Daoy (cell line): Measurements from ENCODE around the gene HEBP1. TPM values are rescaled to one million over a fixed set of nuclear protein-coding genes. Genes with fewer than 3 reads are reported as not detected.

Experiments
- DNase-seq: peaks from one replicate; pipeline ENCODE4 v3.0.0-alpha.2; 2015; ENCODE audit warnings: low read depth
- total RNA-seq: library from RNA; depleted of rRNA; stranded (reverse); fragments of >200 nt; shearing (Covaris generic); gene quantifications from 2 replicates; pipeline ENCODE4 v1.2.3, GENCODE V29; 2014

HEBP1 gene
- total RNA-seq, 1 experiment from 2014 or later: 6.1 TPM

DNA sequence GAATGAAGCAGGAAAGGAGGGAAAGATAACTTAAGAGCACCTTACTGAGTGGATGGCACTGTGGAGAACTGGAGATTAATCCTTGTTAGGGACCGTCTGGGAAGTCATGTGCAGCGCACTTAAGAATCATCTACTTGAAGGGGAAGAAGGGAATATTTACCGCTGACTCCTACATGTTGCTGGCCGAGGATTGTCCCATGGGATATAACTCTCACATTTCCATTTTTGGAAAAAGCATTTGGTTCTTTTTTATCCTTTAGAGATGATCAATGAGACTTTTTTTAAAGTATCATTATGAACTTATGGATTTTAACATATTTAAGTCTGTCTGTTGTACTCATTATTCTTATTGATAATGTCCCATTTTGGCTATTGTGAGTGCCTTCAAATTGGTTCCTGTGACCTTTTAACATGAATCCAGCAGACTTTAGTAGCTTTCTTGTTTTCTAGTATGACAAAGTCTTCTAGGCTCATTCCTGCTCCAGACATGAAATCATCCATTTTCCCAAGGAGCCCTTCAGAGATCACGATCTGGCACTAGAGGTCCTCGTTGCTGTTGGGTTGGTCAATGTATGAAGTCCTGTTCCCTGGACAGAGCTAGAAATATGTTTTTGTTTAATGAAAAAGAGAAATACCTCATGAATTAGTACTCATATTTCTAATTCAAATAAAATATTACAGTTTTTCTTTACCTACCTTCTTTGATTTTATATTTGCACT, 23.9 kb upstream of the HEBP1 start:
- DNase-seq: peak; percentile 47

DNA sequence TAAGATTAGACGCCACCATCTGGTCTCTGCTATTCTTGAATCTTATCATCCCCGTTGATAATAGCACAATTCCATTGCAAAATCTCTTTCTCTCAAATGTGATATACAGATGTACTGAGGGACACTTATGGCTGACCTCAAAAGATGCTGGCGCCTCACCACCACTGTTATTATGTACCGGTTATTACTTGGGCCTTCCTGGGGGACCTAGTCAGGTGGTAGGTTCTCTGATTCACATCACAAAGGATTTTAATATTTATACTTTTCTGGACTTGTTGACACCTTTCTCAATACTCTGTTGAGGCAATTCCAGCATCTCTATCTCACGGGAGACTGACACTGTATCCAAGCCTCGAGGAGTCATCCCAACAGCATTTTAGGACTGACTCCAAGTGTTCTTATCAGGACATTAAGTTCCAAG, 22.8 kb upstream of the HEBP1 start:
- DNase-seq: no peak

DNA sequence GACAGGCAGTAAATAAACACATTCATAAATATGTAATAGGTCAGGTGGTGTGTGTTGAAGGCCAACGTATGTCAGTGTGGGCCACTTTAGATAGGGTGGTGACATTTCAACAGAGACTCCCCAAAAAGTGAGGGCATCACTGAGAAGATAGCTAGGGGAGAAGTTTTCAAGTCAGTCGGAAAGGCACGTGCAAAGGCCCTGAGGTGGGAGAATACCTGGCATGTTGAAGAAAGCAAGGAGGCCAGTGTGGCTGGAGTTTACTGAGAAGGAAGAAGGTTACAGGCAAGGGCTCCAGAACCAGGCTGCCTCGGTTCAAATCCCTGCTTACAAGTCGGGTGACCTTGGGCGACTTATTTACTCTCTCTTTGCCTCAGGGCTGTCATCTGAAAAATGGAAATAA, 11.0 kb upstream of the HEBP1 start:
- no peak for DNase-seq

DNA sequence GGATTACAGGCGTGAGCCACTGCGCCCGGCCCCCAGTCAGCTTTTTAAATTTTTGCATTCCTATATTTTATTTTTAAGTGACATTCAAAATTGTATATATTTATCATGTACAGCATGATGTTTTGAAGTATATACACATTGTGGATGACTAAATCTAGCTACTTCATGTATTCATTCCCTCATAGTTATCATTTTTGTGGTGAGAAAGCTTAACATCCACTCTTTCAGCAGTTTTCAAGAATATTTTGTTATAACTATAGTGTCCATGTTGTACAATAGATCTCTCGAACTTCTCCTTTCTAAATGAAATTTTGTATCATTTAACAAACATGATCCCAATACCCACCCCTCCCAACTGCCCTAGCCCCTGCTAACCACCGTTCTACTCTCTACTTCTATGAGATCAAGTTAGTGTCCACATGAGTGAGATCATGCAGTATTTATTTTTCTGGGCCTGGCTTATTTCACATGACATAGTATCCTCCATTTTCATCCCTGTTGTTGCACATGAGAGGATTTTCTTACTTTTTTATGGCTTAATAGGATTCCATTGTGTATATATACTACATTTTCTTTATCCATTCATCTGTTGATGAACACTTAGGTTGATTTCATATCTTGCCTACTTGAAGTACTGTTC, 8.8 kb upstream of the HEBP1 start:
- no peak for DNase-seq

DNA sequence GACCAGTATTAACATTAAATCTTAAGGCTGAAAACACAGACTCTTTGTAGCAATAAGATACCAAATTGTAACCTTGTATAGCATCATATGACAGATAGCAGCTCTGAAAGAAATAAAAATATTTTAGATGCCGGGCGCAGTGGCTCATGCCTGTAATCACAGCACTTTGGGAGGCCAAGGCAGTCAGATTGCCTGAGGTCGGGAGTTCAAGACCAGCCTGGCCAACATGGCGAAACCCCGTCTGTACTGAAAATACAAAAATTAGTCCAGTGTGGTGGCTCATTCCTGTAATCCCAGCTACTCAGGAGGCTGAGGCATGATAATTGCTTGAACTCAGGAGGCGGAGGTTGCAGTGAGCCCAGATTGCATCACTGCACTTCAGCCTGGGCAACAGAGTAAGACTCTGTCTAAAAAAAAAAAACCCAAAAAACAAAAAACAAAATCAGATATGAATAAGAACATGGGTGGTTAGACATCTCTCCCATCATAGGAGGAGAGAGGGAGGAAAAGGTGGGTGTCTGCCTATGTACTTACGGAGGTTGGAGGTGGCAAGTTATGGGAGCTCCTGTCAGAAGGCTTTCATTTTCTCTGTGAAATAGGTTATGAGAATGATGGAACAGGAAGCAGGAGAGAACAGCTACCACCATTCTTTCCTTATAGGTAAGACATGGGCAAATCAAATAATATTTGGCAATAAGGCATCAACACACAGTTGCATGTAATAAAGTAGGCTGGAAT, 7.6 kb upstream of the HEBP1 start:
- no peak for DNase-seq

DNA sequence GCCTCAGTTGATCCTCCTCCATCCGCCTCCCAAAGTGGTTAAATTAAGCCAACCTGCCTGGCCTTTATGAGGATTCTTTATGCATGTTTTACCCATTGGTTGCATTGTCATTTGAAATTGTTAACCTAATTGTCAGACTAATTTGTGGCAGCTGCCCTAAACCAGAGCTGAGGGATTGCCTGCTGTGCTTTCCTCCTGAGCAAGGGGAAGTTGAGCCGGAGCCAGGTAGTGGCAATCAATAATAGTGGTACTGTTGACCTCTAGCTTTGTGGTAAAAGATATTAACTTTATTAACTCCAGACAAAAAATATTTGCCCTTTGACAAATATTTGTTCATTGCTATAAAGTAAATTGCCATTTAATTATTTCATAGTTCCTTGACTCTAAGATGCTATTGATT, 5.6 kb upstream of the HEBP1 start:
- DNase-seq: no peak

DNA sequence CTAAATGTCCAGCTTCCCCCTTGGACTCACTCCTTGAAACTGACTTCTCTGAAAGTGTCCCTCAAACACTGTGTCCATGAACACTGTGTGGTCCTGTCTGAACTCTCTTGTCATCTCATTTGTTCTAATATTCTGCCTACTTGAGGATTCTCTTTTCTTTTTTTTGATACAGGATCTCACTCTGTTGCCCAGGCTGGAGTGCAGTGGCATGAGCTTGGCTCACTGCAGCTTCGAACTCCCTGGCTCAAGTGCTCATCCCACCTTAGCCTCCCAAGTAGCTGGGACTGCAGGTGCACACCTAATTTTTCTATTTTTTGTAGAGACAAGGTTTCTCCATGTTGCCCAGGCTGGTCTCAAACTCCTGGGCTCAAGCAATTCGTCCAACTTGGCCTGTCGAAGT, 4.9 kb upstream of the HEBP1 start:
- DNase-seq: no peak

DNA sequence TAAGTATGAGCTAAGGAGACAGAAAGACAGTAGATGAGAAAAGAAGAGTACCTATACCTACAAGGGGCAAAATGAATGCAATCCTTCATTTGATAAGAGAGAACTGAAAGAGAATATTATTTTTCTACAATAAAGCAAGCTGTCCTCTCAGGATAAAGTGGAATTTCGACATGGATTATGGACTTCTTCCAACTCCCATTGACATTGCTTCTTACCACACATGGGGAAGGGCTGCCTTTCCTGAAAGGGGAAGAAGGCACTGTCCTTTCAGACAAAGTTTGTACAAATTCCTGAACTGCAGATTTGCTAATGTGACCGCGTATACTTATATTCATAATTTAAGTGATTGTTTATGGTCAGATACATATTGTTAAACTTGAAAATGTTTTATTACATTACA, 4.3 kb upstream of the HEBP1 start:
- DNase-seq: no peak

DNA sequence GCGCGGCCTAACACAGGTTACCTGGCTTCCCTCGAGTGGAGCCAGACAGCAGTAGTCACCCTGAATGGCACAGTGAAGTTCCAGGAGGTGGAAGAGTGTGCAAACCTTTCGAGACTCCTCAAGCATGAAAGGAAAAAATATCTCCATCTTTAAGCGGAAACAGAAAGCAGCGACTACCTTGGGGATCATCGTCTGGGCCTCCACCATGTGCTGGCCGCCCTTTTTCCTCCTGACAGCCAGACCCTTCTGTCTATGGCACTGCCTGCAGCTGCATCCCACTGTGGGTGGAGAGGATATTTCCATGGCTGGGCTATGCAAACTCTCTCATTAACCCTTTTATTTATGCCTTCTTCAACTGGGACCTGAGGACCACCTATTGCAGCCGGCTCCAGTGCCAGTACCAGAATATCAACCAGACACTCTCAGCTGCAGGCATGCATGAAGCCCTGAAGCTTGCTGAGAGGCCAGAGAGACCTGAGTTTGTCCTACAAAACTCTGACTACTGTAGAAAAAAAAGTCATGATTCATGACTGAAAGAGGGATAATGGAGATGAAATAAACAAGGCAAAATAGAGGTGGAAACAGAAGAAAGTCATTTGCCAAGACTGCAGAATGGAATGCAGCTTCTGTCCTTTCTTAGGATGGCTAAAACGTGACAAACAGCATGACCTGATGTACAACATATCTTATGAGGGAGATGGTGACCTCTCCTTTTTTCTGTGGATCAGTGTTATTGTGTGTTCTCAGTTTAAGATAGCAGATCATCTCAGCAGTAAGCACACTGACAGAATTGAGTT, 2.4 kb upstream of the HEBP1 start:
- no peak for DNase-seq

DNA sequence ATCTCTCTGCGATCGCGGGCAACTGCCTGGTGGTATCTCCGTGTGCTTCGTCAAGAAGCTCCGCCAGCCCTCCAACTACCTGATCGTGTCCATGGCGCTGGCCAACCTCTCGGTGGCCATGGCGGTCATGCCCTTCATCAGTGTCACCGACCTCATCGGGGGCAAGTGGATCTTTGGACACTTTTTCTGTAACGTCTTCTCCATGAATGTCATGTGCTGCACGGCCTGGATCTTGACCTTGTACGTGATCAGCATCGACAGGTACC, 1.6 kb upstream of the HEBP1 start:
- peak; percentile 11 for DNase-seq

DNA sequence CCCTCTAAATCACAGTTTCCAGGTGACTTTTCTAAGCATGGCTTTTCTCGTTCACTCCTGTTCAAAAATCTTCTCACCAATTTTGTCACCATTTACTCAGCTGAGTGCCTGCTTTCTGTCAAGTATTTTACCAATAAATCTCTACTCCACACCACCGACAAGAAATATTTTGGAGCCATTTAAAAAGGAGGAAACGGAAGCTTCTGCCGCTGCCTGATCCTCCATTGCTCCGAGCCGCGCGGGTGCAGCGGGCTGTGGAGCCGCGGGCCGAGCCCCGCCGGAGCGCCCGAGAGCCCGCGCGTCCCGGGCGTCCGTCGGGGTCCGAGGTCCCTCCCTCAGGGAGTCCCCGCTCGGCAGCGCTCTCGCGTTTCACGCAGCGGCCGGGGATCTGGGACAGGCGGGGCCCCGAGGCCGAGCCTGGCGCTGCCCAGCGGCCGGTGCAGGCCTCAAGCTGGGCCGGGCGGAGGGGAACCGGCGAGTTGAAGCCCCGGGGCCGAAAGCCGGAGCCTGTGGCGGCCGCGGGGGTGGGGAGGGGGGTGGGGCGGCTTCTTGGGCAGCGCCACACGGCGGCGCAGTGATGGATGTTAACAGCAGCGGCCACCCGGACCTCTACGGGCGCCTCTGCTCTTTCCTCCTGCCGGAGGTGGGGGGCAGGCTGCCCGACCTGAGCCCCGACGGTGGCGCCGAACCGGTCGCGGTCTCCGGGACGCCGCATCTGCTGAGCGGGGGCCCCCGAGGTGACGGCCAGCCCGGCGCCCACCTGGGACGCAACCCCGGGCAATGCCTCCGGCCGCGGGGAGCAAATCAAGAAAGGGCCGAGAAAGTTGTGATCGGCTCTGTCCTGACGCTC, 1.1 kb upstream of the HEBP1 start:
- peak; percentile 76 for DNase-seq

DNA sequence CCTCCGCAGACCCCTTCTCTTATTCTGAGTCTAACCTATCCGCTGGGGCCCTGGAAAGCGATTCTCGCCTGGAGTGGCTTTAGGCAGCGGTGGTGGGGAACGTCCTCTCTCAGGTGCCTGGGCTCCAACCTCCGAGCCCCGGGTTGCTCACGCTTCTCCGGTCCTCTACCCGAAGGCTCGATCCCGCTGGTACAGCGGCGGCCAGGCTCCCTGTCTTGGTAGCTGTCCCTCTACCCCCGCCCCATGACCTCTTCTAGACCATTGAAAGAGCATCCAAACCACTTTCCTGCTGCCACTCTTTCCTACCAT, 505 bp upstream of the HEBP1 start:
- DNase-seq: no peak

DNA sequence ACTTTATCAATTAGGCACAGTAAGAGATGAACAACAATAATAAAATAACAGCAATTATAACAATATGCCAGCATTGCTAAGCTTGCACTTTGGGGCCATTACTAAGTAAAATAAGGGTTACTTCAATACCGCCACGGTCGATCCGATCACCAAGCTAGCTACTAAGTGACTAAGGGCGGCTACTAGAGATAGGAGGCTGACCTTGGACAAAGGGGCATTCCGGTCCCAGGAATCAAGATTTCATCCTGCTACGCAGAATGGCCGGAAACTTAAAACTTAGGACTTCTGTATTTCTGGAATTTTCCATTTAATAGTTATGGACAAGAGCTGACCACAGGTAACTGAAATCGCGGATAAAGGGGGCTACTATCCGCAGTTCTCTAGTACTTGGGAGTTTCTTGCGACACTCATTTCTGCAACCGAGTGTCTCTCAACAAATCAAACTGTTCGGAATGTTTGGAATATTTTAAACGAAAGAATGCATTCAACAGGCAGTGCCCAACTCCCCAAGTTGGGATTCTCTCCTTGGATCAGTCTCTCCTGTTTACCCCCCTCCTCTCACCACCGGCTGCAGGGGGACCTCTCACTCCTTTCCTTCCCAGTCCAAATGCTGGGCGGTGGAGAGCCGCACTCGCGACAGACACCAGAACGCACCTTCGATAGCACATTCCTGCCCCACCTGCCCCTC, 650 bp downstream of the HEBP1 start:
- peak; percentile 18 for DNase-seq

DNA sequence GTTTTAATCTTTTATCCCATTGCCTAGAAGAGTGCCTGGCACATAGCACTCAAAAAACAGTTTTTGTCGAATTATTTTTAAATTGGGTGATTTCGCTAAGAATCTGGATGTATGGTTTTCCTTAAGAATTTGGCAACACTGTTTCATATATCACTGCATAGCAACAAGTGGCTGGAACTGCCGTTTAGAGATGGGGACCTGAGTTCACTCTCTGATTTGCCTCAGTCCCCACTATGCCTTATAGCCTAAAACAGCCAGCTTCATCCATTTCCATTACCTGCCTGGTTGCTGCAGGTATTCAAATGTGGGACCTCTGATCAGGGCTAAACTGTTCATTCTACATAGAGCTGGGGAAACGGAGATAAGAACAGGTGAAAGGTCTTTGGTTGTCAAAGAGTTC, 1.8 kb downstream of the HEBP1 start:
- DNase-seq: no peak

DNA sequence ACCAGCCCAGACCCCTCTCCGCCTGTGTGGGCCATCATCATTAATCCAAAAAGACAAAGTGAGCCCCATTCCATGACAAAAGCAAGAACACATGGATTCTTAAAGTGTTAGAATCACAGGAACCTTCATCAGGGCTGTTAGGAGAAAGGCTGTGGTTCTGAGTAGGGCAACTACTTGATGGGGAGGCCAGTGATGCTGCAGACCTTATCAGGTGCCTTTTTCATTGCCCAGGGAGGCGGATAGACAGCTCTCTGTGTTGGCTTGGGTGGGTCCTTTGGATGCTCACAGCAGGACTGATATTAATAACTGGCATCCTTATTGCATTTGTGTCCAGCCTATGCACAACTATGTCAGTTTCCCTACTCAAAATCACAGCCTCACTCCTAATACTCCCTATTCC, 2.3 kb downstream of the HEBP1 start:
- DNase-seq: no peak

DNA sequence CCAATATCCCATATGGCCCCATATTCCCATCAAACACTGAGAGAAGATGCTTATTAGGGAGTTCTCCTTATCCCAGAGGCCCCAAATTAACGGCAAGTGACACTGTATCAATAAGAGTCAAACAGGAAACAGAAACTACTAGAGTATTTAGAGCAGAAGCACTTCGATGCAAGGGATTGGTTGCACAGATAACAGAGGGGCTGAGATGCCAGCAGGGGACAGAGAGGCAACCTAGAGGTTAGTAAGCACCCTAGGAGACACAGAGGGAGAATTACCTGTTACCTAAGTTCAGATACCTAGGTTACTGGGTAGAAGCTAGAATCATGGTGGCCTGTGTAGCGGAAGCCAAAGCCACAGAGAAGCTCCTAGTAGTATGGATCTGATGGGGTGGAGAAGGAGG, 2.9 kb downstream of the HEBP1 start:
- DNase-seq: no peak

DNA sequence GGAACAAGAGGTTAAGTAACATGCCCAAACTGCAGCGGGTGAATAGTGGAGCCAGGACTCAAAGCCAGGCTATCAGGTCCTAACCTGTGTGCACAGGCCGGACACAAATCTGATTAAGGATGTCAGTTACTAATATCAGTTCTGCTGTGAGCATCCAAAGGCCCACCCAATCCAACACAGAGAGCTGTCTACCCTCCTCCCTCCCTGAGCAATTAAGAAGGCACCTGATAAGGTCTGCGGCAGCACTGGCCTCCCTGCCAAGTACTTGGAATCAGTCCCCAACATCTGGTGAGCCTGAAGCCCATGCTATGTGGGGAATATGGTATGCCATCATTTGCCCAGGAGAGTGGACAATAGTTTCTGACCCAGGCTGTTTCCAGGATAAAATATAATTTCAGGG, 3.9 kb downstream of the HEBP1 start:
- DNase-seq: no peak

DNA sequence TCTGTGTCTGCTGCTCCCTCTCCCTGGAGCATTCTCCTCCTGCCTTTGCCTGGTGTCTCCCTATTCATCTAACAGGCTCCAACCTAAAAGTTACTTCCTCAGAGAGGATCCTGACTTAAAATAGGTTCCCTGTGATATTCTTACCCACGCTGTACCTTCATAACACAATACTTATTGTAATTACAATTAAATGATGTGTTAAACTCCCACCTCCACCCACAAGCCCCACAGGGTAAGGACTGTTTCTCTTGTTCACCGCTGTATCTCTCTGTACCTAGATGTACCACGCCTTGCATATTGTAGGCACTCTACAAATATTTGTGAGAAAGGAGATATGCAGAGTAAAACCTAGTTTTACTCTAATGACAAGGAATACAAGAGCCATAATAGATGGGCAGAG, 5.0 kb downstream of the HEBP1 start:
- DNase-seq: no peak

DNA sequence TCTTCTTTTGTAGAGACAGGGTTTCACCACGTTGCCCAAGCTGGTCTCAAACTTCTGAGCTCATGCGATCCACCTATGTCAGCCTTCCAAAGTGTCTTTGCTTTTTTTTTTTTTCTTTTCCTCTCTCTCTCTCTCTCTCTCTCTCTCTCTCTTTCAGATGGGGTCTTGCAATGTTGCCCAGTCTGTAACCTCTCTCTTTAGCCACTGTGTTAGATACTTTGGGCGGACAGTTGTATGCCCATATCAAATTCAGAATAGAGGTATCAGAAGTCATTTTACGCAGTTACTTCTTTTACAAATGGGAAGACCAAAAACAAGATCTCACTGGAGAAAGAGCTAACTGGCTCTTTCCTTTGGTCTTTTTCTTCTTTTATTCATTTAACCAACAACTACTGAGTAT, 6.7 kb downstream of the HEBP1 start:
- DNase-seq: no peak

DNA sequence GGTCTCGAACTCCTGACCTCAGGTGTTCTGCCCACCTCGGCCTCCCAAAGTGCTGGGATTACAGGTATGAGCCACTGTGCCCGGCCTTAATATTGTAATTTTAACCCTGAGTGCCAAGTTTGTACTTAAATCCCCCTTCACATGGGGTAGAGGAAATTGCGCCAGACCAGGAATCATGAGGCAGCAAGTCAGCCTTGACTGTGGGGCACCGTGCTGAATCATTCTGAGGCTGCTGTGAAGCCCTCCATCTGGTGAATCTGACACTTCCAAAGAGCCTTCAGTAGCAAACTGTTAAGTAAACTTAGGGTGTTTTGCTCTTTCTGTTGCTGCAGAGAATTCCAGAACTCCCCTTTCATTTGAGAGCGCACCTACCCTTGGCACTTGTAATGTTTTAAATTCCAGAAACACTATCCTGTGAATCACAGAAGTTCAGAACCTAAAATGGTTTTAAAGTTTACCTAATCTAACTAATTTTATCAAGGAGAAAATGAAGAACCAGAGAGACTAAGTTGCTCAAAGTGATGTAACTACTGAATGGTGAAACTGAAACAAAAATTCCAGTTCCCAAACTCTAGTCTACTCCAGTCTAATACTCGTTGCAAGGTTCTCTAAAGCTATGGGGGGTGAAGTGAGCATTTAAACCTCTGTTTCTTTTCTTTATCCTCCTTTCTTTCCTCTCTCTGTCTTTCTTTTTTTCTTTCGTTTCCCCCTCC, 7.5 kb downstream of the HEBP1 start:
- peak; percentile 92 for DNase-seq
